WTC11 (cell line): Measurements from ENCODE around the gene STAG1. TPM values are rescaled to one million over a fixed set of nuclear protein-coding genes. Genes with fewer than 3 reads are reported as not detected.
A peak's percentile ranks its signal among the peaks of the same experiment; 100 is the strongest.
"Not testable (repeated sequence)": the region's sequence is repeated elsewhere in the genome, so short reads cannot be mapped to it uniquely, and the experiment has no call there.

Source experiments
- ATAC-seq: fragments of 200-7000 bp; cut with Tn5 transposase; 2 replicates; pipeline ENCODE4 v1.10.0; 2021; ENCODE audit warnings: mild to moderate bottlenecking, moderate library complexity
- CTCF ChIA-PET: fragments of 300-600 bp; sonication (Branson Sonifier 250); formaldehyde crosslinking; loops from one replicate; lab custom pipeline; 2021; ENCODE audit warnings: antibody characterized with exemption; lab: Charles Lee
- POLR2A ChIA-PET: fragments of 350-600 bp; sonication (Branson Sonifier 250); formaldehyde crosslinking; loops from one replicate; lab custom pipeline; 2021; ENCODE audit warnings: antibody characterized with exemption; lab: Charles Lee
- DNase-seq: peaks from one replicate; pipeline ENCODE4 v3.0.0; 2021; ENCODE audit warnings: low spot score
- H3K27ac Mint-ChIP-seq: 2 replicates; pipeline ENCODE4 v1.8.0; 2021; ENCODE audit warnings: mixed read lengths
- H3K27me3 Mint-ChIP-seq: 2 replicates; pipeline ENCODE4 v1.8.0; 2021; ENCODE audit warnings: low read depth, mild to moderate bottlenecking, moderate library complexity, mixed read lengths
- H3K36me3 Mint-ChIP-seq: 2 replicates; pipeline ENCODE4 v1.8.0; 2021; ENCODE audit warnings: mixed read lengths
- H3K4me1 Mint-ChIP-seq: 2 replicates; pipeline ENCODE4 v1.8.0; 2022; ENCODE audit warnings: mixed read lengths
- H3K4me3 Mint-ChIP-seq: 2 replicates; pipeline ENCODE4 v1.8.0; 2021; ENCODE audit warnings: mild to moderate bottlenecking, moderate library complexity, mixed read lengths
- H3K9me3 Mint-ChIP-seq: 2 replicates; pipeline ENCODE4 v1.8.0; 2021; ENCODE audit warnings: mixed read lengths
- ATF2 ChIP-seq: sonication (generic); formaldehyde crosslinking; IDR thresholded peaks from 2 replicates; pipeline ENCODE4 v1.8.1; 2022; ENCODE audit warnings: low read depth, missing genetic modification reagents, borderline replicate concordance
- CDX4 ChIP-seq: fragments of 250-450 bp; sonication (Bioruptor Pico); IDR thresholded peaks from 2 replicates; pipeline ENCODE4 v1.9.0; 2021; ENCODE audit warnings: moderate library complexity, mild to moderate bottlenecking, inconsistent platforms, borderline replicate concordance
- CREM ChIP-seq: sonication (generic); formaldehyde crosslinking; IDR thresholded peaks from 2 replicates; pipeline ENCODE4 v1.8.1; 2022; ENCODE audit warnings: mild to moderate bottlenecking, missing genetic modification reagents, moderate library complexity
- ELF4 ChIP-seq: sonication (generic); formaldehyde crosslinking; IDR thresholded peaks from 2 replicates; pipeline ENCODE4 v1.8.1; 2022; ENCODE audit warnings: low read depth, mild to moderate bottlenecking, moderate library complexity, missing genetic modification reagents
- EMX1 ChIP-seq: fragments of 250-450 bp; sonication (Bioruptor Pico); IDR thresholded peaks from 2 replicates; pipeline ENCODE4 v1.8.0; 2021; ENCODE audit warnings: mild to moderate bottlenecking
- GRHL2 ChIP-seq: fragments of 250-450 bp; sonication (Bioruptor Pico); IDR thresholded peaks from 2 replicates; pipeline ENCODE4 v1.8.0; 2022; ENCODE audit warnings: mild to moderate bottlenecking, moderate library complexity; ENCODE audit not compliant: insufficient replicate concordance, severe bottlenecking
- GTF2I ChIP-seq: fragments of 250-450 bp; sonication (Bioruptor Pico); conservative IDR thresholded peaks from 2 replicates; pipeline ENCODE4 v1.4.0; 2021; ENCODE audit warnings: mild to moderate bottlenecking
- HMGXB4 ChIP-seq: sonication (generic); formaldehyde crosslinking; IDR thresholded peaks from 2 replicates; pipeline ENCODE4 v1.8.1; 2023; ENCODE audit warnings: mild to moderate bottlenecking, moderate library complexity, missing genetic modification reagents
- MYBL2 ChIP-seq: sonication (generic); formaldehyde crosslinking; IDR thresholded peaks from 2 replicates; pipeline ENCODE4 v1.8.1; 2023; ENCODE audit warnings: mild to moderate bottlenecking, moderate library complexity, missing genetic modification reagents
- NFATC4 ChIP-seq: fragments of 250-450 bp; sonication (Bioruptor Pico); IDR thresholded peaks from 2 replicates; pipeline ENCODE4 v1.9.0; 2021; ENCODE audit warnings: mild to moderate bottlenecking
- NR1H2 ChIP-seq: sonication (generic); formaldehyde crosslinking; IDR thresholded peaks from 2 replicates; pipeline ENCODE4 v1.9.0; 2021; ENCODE audit warnings: mild to moderate bottlenecking, moderate library complexity, missing genetic modification reagents
- OVOL2 ChIP-seq: fragments of 250-450 bp; sonication (Bioruptor Pico); IDR thresholded peaks from 2 replicates; pipeline ENCODE4 v1.9.0; 2021; ENCODE audit warnings: mild to moderate bottlenecking, borderline replicate concordance
- PRRX2 ChIP-seq: fragments of 250-450 bp; sonication (Bioruptor Pico); IDR thresholded peaks from 2 replicates; pipeline ENCODE4 v1.8.0; 2021; ENCODE audit warnings: mild to moderate bottlenecking
- RELA ChIP-seq: sonication (generic); formaldehyde crosslinking; IDR thresholded peaks from 2 replicates; pipeline ENCODE4 v1.8.1; 2022; ENCODE audit warnings: missing genetic modification reagents, mild to moderate bottlenecking, borderline replicate concordance
- USF1 ChIP-seq: sonication (generic); formaldehyde crosslinking; IDR thresholded peaks from 2 replicates; pipeline ENCODE4 v1.8.0; 2022; ENCODE audit warnings: mild to moderate bottlenecking, missing genetic modification reagents
- ZBTB21 ChIP-seq: sonication (generic); formaldehyde crosslinking; IDR thresholded peaks from 2 replicates; pipeline ENCODE4 v1.8.1; 2023; ENCODE audit warnings: mild to moderate bottlenecking, missing genetic modification reagents, borderline replicate concordance
- ZNF121 ChIP-seq: sonication (generic); formaldehyde crosslinking; IDR thresholded peaks from 2 replicates; pipeline ENCODE4 v1.8.0; 2023; ENCODE audit warnings: missing genetic modification reagents
- ZNF219 ChIP-seq: sonication (generic); formaldehyde crosslinking; IDR thresholded peaks from 2 replicates; pipeline ENCODE4 v1.8.0; 2023; ENCODE audit warnings: missing genetic modification reagents, mild to moderate bottlenecking, borderline replicate concordance
- ZNF232 ChIP-seq: sonication (generic); formaldehyde crosslinking; IDR thresholded peaks from 2 replicates; pipeline ENCODE4 v1.8.0; 2022; ENCODE audit warnings: mild to moderate bottlenecking, missing genetic modification reagents
- ZNF423 ChIP-seq: fragments of 250-450 bp; sonication (Bioruptor Pico); IDR thresholded peaks from 2 replicates; pipeline ENCODE4 v2.1.2; 2022; ENCODE audit warnings: mild to moderate bottlenecking, moderate library complexity
- ZNF512 ChIP-seq: sonication (generic); formaldehyde crosslinking; IDR thresholded peaks from 2 replicates; pipeline ENCODE4 v1.8.1; 2022; ENCODE audit warnings: missing genetic modification reagents, borderline replicate concordance
- total RNA-seq: library from RNA; stranded (reverse); gene quantifications from 3 replicates; pipeline ENCODE4 v1.2.3, GENCODE V29; 2021

Gene STAG1
- total RNA-seq, 1 experiment from 2014 or later = 20.7 TPM

- TF ChIP-seq USF1 (CRISPR knock-in tag) (no peak), GRHL2 (CRISPR knock-in tag) (no peak), ELF4 (CRISPR knock-in tag) (no peak), GTF2I (no peak), ZNF512 (CRISPR knock-in tag) (no peak), ZBTB21 (CRISPR knock-in tag) (no peak)
Measured at GRCh38 chr3:136740351-136740958, 11.7 kb downstream of the STAG1 start (continued).

GRCh38 chr3:136736950-136737349 lies 15.2 kb downstream of the STAG1 start:
- Mint-ChIP-seq H3K27ac (peak overlapping the region; percentile 54), H3K4me1 (peaks cover 34% of the 10 kb centered on the region)
- CTCF ChIA-PET = interaction anchor here (1.1 kb wide), 1 partner anchor 15 kb away, joined by 7 read pairs; the partner anchor contains the start of gene STAG1
- H3K4me3 Mint-ChIP-seq, ATAC-seq, H3K36me3 Mint-ChIP-seq, H3K9me3 Mint-ChIP-seq, DNase-seq, POLR2A ChIA-PET, H3K27me3 Mint-ChIP-seq: not testable (repeated sequence)

GRCh38 chr3:136735103-136735502 lies 17.1 kb downstream of the STAG1 start:
- POLR2A ChIA-PET = no interaction called here
- Mint-ChIP-seq H3K4me1 (peaks cover 39% of the 10 kb centered on the region), H3K27me3 (no peaks in the 10 kb centered on the region), H3K27ac (peak overlapping the region; percentile 76; the same call in 1 of the 2 replicates)
- no peak for ATAC-seq
- TF ChIP-seq ATF2 (CRISPR knock-in tag) (no peak), ZNF121 (CRISPR knock-in tag) (peak; percentile 95)
- TF ChIP-seq, all 79 proteins: peak for 1
- no peak for DNase-seq
- H3K36me3 Mint-ChIP-seq = no peaks in the 10 kb centered on the region
- no peak overlapping the region for H3K4me3 Mint-ChIP-seq
- no peaks in the 10 kb centered on the region for H3K9me3 Mint-ChIP-seq
- CTCF ChIA-PET = interaction anchor here (0.7 to 2.0 kb wide), 2 partner anchors 17 to 126 kb away, joined by 3 to 6 read pairs; partner anchors contain the start of gene STAG1

- POLR2A ChIA-PET = no interaction called here
- TF ChIP-seq PRRX2 (no peak), CDX4 (no peak), NR1H2 (no peak), ZNF423 (no peak), OVOL2 (CRISPR knock-in tag) (no peak), ZNF219 (CRISPR knock-in tag) (no peak), EMX1 (CRISPR knock-in tag) (no peak), MYBL2 (CRISPR knock-in tag) (no peak), NFATC4 (CRISPR knock-in tag) (no peak), ATF2 (CRISPR knock-in tag) (no peak), CREM (no peak), RELA (CRISPR knock-in tag) (no peak), HMGXB4 (CRISPR knock-in tag) (no peak), ZNF232 (CRISPR knock-in tag) (no peak)
Measured at GRCh38 chr3:136734382-136735070, 17.7 kb downstream of the STAG1 start.

More at GRCh38 chr3:136734382-136735070, 17.7 kb downstream of the STAG1 start:
- Mint-ChIP-seq H3K4me3 (no peak overlapping the region), H3K36me3 (no peaks in the 10 kb centered on the region), H3K27me3 (no peaks in the 10 kb centered on the region), H3K9me3 (no peaks in the 10 kb centered on the region), H3K27ac (peak overlapping the region; percentile 76; the same call in 1 of the 2 replicates), H3K4me1 (peaks cover 39% of the 10 kb centered on the region)
- CTCF ChIA-PET = interaction anchor here (0.7 to 2.0 kb wide), 2 partner anchors 18 to 126 kb away, joined by 3 to 6 read pairs; partner anchors contain the start of gene STAG1
- DNase-seq (no peak), ATAC-seq (peak; percentile 50)
